Measurements from ENCODE around the gene KIF3A.

KIF3A gene

DNA sequence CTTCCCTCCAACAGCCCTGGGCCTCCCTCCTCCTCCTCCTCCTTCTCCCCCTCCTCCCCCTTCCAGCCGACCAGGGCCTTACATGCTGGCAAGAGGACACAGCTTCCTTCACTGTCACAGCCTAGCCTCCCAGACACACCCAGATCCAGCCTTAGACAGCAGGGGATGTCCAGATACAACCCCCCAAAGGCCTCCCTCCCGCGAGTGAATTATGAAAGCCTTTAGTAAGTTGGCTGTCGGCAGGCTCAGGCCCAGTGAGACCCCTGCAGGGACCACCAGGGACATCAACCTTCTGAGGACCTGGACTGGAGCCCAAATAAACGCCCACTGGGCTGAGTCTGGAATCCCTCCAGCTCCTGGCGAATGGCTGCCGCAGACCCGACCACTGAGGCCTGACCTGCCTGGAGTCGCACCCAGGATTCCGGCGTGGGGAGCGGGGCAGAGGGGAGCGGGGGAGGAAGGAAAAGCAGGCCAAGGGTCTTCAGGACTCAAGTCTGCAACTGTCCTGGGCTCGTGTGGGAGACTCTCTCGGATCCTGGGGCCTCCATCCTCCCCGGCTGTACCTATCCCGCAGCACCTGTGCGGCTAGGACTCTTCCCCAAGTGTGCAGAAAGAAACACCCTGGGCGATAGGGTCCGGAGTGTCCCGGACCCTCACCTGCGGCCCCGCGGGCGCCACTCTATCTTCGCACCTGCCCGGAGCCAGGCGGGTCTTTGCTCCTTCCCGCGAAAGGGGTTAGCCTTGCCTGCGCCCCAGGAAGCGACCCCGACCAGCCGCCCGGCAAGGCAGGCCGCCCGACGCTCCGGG lies 39.0 kb upstream of the KIF3A start:
- peak; percentile 58 for DNase-seq (ENCODE audit: low spot score)
- in situ Hi-C loops (cut with MboI; ENCODE audit: low sequenced_read_pairs, unreplicated experiment): no loop called here
- TF ChIP-seq, protein P1, sequence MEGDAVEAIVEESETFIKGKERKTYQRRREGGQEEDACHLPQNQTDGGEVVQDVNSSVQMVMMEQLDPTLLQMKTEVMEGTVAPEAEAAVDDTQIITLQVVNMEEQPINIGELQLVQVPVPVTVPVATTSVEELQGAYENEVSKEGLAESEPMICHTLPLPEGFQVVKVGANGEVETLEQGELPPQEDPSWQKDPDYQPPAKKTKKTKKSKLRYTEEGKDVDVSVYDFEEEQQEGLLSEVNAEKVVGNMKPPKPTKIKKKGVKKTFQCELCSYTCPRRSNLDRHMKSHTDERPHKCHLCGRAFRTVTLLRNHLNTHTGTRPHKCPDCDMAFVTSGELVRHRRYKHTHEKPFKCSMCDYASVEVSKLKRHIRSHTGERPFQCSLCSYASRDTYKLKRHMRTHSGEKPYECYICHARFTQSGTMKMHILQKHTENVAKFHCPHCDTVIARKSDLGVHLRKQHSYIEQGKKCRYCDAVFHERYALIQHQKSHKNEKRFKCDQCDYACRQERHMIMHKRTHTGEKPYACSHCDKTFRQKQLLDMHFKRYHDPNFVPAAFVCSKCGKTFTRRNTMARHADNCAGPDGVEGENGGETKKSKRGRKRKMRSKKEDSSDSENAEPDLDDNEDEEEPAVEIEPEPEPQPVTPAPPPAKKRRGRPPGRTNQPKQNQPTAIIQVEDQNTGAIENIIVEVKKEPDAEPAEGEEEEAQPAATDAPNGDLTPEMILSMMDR (IDR thresholded peaks at IDR 0.05; ENCODE audit: borderline replicate concordance, control extremely low read depth, extremely low read depth, insufficient read depth, missing control alignments): no peak

DNA sequence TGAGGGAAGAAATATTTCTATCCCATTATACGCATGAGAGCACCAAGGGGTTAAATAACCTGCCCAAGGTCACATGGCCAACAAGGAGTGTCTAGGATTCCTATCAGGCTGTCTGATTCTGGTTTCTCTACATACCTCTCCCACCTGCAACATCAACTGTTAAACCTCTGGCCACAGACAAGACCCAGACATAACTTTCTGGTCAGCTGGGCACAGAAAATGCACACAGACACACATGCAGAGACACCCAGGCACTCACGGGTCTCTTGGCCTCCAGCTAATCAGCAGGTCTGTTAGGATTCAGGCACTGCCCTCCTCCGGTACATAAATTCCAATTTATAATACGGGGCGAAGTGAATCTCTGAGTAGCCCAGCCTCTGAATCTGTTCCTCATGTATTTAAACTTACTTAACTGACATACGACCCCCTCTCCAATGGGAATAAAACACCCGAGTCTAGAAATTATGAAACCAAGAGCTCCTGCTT lies 38.2 kb upstream of the KIF3A start:
- TF ChIP-seq, protein P1 (IDR thresholded peaks at IDR 0.05; ENCODE audit: borderline replicate concordance, control extremely low read depth, extremely low read depth, insufficient read depth, missing control alignments): no peak
- in situ Hi-C loops (cut with MboI; ENCODE audit: low sequenced_read_pairs, unreplicated experiment): no loop called here
- DNase-seq (ENCODE audit: low spot score): no peak

DNA sequence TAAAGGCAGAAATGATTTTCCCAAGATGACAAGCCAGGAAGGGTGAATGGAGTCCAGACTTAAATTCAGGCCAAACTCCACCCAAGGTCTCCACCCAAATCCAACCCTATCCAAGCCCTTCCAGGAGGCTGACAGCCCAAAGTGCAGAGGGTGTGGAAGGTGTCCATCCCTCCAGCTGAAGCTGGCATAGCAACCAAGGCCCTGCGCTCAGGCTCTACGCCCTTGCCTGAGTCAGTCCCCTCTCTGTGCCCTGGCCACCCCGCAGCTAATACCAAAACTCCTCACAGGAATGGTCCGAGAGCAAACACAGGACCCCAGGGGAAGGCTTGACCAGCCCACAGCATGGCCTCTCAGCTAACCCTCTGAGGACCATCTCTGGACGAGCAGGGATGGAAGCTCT lies 37.5 kb upstream of the KIF3A start:
- in situ Hi-C loops (cut with MboI; ENCODE audit: low sequenced_read_pairs, unreplicated experiment): no loop called here
- DNase-seq (ENCODE audit: low spot score): no peak
- TF ChIP-seq, protein P1 (IDR thresholded peaks at IDR 0.05; ENCODE audit: borderline replicate concordance, control extremely low read depth, extremely low read depth, insufficient read depth, missing control alignments): no peak

DNA sequence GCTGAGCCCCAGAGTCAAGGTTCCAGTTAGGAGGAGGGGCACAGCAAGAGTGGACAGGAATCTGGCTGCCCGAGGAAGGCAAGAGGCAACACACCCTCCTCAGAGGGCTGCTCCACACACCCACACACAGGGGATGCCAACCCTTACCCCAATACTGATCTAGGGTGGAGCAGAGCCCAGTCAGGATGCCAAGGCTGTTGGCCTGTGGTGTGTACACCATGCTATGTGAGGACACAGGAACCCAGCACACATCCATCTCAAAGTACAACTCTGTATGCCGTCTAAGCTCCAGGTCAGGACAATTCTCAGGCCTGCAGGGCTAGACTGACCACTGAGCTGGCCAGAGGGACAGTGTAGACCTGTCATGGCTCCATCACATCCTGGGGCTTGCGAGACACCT lies 37.1 kb upstream of the KIF3A start:
- DNase-seq (ENCODE audit: low spot score): no peak
- TF ChIP-seq, protein P1 (IDR thresholded peaks at IDR 0.05; ENCODE audit: borderline replicate concordance, control extremely low read depth, extremely low read depth, insufficient read depth, missing control alignments): no peak
- in situ Hi-C loops (cut with MboI; ENCODE audit: low sequenced_read_pairs, unreplicated experiment): no loop called here

DNA sequence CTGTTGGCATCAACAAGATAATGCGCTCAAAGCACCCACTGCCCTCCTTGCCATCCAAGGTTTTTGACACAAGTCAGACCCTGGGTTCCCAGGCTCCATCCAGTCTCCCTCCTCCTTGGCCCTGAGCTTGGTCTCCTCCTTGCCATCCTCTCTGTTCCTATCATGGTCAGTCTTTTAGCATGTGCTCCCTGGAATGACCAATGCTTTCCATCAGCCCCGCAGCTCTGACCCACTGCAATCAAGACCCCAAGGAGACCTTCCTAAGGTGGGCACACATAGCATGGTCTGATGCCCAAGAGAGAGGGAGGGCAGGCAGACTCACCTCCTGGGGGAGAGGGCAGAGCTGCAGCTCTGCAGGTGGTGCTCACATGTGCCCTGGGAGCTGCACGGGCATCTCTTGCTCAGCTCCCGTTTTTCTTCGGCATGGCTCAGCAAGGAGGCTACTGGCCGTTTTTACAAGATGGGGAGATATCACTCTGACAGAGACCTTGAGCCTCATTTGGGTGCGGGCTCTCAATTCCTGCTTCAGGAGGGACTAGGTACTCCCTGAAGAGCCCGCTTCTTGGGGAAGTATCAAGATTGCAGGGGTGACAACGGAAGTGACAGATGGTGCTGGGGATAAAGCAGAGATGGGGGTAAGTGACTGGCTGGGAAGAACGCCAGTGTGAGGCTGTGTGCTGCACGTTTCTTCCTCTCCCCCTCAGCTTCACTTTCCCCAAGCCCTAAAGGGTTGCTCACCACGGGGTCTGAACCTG lies 36.4 kb upstream of the KIF3A start:
- TF ChIP-seq, protein P1 (IDR thresholded peaks at IDR 0.05; ENCODE audit: borderline replicate concordance, control extremely low read depth, extremely low read depth, insufficient read depth, missing control alignments): no peak
- in situ Hi-C loops (cut with MboI; ENCODE audit: low sequenced_read_pairs, unreplicated experiment): no loop called here
- no peak for DNase-seq (ENCODE audit: low spot score)

DNA sequence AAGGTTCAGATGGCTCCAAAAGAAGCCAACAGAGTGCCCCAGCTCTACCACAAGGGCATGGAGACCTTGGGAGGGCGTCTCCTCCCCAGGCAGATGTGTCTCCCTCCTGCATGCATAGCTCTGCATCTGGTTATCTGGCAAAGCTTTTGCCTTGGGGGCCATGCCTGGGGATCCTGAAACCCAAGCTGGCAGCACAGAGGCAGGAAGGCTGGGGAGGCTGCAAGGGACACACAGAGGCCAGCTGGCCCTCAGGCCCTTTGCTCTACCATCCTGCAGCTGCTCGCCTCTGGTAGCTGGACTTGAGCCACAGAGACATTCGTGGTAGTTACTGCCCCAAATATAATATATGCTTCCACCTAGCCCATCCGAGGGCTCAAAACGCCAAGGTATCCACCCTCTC lies 35.8 kb upstream of the KIF3A start:
- in situ Hi-C loops (cut with MboI; ENCODE audit: low sequenced_read_pairs, unreplicated experiment): no loop called here
- DNase-seq (ENCODE audit: low spot score): no peak
- TF ChIP-seq, protein P1 (IDR thresholded peaks at IDR 0.05; ENCODE audit: borderline replicate concordance, control extremely low read depth, extremely low read depth, insufficient read depth, missing control alignments): no peak

All from GM13976 (cell line).